DOHH2 (cell line): ENCODE results near the gene TMEM63C.

ENCODE experiments used
- CTCF ChIP-seq: fragments of 200-600 bp; sonication (generic); IDR thresholded peaks from one replicate; pipeline ENCODE4 v1.5.1; 2014; ENCODE audit warnings: antibody characterized with exemption, mild to moderate bottlenecking, low read depth, low read length; ENCODE audit not compliant: poor library complexity, severe bottlenecking
- EZH2phosphoT487 ChIP-seq: fragments of 200-600 bp; sonication (generic); IDR thresholded peaks from 2 replicates; pipeline ENCODE4 v1.6.1; 2017; ENCODE audit warnings: borderline replicate concordance, mild to moderate bottlenecking, antibody characterized with exemption, low read length, moderate library complexity, mixed read lengths

GRCh38 chr14:77206877-77207389, 25.3 kb downstream of the TMEM63C start:
- TF ChIP-seq CTCF, result peak; percentile 17
- TF ChIP-seq EZH2phosphoT487, result no peak
